Measurements from ENCODE around the gene ERICH4. TPM values are rescaled to one million over a fixed set of nuclear protein-coding genes. Genes with fewer than 3 reads are reported as not detected.
"Not testable (repeated sequence)": the region's sequence is repeated elsewhere in the genome, so short reads cannot be mapped to it uniquely, and the experiment has no call there.

The ERICH4 gene
- total RNA-seq, 2 donors from 2014 or later: not detected

GRCh38 chr19:41452584-41453275, 9.8 kb downstream of the ERICH4 start:
- H3K4me1 ChIP-seq (ENCODE audit: control insufficient read depth in 1 of 2, low read depth in 2 of 2): peaks cover 0 to 11% of the 10 kb centered on the region in 2 donors
- TF ChIP-seq, protein P1, sequence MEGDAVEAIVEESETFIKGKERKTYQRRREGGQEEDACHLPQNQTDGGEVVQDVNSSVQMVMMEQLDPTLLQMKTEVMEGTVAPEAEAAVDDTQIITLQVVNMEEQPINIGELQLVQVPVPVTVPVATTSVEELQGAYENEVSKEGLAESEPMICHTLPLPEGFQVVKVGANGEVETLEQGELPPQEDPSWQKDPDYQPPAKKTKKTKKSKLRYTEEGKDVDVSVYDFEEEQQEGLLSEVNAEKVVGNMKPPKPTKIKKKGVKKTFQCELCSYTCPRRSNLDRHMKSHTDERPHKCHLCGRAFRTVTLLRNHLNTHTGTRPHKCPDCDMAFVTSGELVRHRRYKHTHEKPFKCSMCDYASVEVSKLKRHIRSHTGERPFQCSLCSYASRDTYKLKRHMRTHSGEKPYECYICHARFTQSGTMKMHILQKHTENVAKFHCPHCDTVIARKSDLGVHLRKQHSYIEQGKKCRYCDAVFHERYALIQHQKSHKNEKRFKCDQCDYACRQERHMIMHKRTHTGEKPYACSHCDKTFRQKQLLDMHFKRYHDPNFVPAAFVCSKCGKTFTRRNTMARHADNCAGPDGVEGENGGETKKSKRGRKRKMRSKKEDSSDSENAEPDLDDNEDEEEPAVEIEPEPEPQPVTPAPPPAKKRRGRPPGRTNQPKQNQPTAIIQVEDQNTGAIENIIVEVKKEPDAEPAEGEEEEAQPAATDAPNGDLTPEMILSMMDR (IDR thresholded peaks at IDR 0.05): no peak
- DNase-seq (ENCODE audit: low spot score) (no peak), ATAC-seq (ENCODE audit: insufficient number of reproducible peaks, low FRiP score, low read depth) (no peak)
- no peaks in the 10 kb centered on the region for H3K27me3 ChIP-seq (replicated peaks; ENCODE audit: insufficient read depth)
- no peaks in the 10 kb centered on the region for H3K9me3 ChIP-seq
- H3K27ac ChIP-seq: no peak overlapping the region
- H3K4me3 ChIP-seq: no peak overlapping the region
- no peaks in the 10 kb centered on the region for H3K36me3 ChIP-seq

- H3K4me1 ChIP-seq (ENCODE audit: control insufficient read depth in 1 of 2, low read depth in 2 of 2): no peaks in the 10 kb centered on the region
- TF ChIP-seq, protein P1 (IDR thresholded peaks at IDR 0.05): no peak
- no peak overlapping the region for H3K4me3 ChIP-seq
- no peak overlapping the region for H3K27ac ChIP-seq
- H3K9me3 ChIP-seq: no peaks in the 10 kb centered on the region
- ATAC-seq (ENCODE audit: insufficient number of reproducible peaks, low FRiP score, low read depth) (no peak), DNase-seq (ENCODE audit: low spot score) (no peak)
- H3K27me3 ChIP-seq (replicated peaks; ENCODE audit: insufficient read depth): no peaks in the 10 kb centered on the region
- no peaks in the 10 kb centered on the region for H3K36me3 ChIP-seq
Measured at GRCh38 chr19:41455936-41456335, 13.0 kb downstream of the ERICH4 start.

DNA sequence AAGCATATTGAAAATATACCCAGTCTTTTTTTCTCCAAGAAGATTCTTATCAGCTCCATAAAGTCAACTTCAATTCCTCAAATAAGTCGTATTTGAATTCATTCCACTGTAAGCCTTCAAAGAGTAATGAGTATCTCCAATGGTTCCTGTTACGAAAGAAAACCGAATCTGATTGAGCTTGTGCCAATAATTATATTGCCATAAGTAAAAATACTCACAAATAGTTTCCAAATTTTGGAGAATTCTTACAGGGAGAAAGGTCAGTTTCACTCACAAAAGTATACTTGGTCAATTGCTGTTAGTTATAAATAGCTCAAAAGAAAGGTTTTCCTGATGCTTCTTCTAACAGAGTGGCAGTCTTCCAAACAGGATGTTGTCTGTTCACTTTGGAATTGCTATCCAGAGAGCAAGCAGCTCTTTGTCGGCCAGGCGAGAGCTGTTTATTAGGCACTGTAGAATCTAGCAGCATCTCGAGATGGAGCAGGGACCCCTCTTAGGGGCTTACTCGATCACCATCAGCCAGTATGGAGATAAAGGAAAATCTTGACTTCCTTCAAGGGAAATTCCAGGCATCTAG, 13.5 kb downstream of the ERICH4 start:
- Histone ChIP-seq H3K27ac (no peak overlapping the region), H3K4me3 (no peak overlapping the region), H3K27me3 (replicated peaks; ENCODE audit: insufficient read depth) (no peaks in the 10 kb centered on the region), H3K9me3 (no peaks in the 10 kb centered on the region), H3K36me3 (no peaks in the 10 kb centered on the region), H3K4me1 (ENCODE audit: control insufficient read depth in 1 of 2, low read depth in 2 of 2) (no peaks in the 10 kb centered on the region)
- DNase-seq (ENCODE audit: low spot score) (no peak), ATAC-seq (ENCODE audit: insufficient number of reproducible peaks, low FRiP score, low read depth) (no peak)
- TF ChIP-seq, protein P1 (IDR thresholded peaks at IDR 0.05): no peak

GRCh38 chr19:41457241-41457640, 14.3 kb downstream of the ERICH4 start:
- TF ChIP-seq, protein P1 (IDR thresholded peaks at IDR 0.05): no peak
- no peaks in the 10 kb centered on the region for H3K27me3 ChIP-seq (replicated peaks; ENCODE audit: insufficient read depth)
- H3K27ac ChIP-seq: no peak overlapping the region
- no peaks in the 10 kb centered on the region for H3K4me1 ChIP-seq (ENCODE audit: control insufficient read depth in 1 of 2, low read depth in 2 of 2)
- ATAC-seq (ENCODE audit: insufficient number of reproducible peaks, low FRiP score, low read depth) (no peak), DNase-seq (ENCODE audit: low spot score) (no peak)
- no peaks in the 10 kb centered on the region for H3K36me3 ChIP-seq
- H3K4me3 ChIP-seq: no peak overlapping the region
- no peaks in the 10 kb centered on the region for H3K9me3 ChIP-seq

- Histone ChIP-seq H3K4me3 (no peak overlapping the region), H3K27ac (no peak overlapping the region), H3K36me3 (no peaks in the 10 kb centered on the region), H3K9me3 (no peaks in the 10 kb centered on the region), H3K27me3 (replicated peaks; ENCODE audit: insufficient read depth) (no peaks in the 10 kb centered on the region), H3K4me1 (ENCODE audit: control insufficient read depth in 1 of 2, low read depth in 2 of 2) (no peaks in the 10 kb centered on the region)
- TF ChIP-seq, protein P1 (IDR thresholded peaks at IDR 0.05): no peak
- DNase-seq (ENCODE audit: low spot score) (no peak), ATAC-seq (ENCODE audit: insufficient number of reproducible peaks, low FRiP score, low read depth) (no peak)
Measured at GRCh38 chr19:41462497-41462896, 19.5 kb downstream of the ERICH4 start.

GRCh38 chr19:41463257-41464256, 20.6 kb downstream of the ERICH4 start:
- not testable (repeated sequence) for H3K4me1 ChIP-seq (ENCODE audit: control insufficient read depth in 1 of 2, low read depth in 2 of 2); H3K9me3 ChIP-seq; H3K4me3 ChIP-seq; H3K36me3 ChIP-seq; DNase-seq (ENCODE audit: low spot score); ATAC-seq (ENCODE audit: insufficient number of reproducible peaks, low FRiP score, low read depth); H3K27me3 ChIP-seq (replicated peaks; ENCODE audit: insufficient read depth); H3K27ac ChIP-seq
